Activated naive CD8-positive, alpha-beta T cell treated with anti-CD3 and anti-CD28 coated beads, Interleukin-2, amount 10 ng/mL, durations not matched to agents 7 days and 5 days (primary cell): Measurements from ENCODE around the gene FCMR. TPM values are rescaled to one million over a fixed set of nuclear protein-coding genes. Genes with fewer than 3 reads are reported as not detected.

Experiments used
- ATAC-seq: fragments of 150-1000 bp; cut with Tn5 transposase; one replicate; pipeline ENCODE4 v1.10.0; 2021; ENCODE audit warnings: low read depth, moderate library complexity
- POLR2A ChIA-PET: fragments of 350-600 bp; sonication (Branson Sonifier 250); formaldehyde crosslinking; loops from one replicate; lab custom pipeline; 2021; ENCODE audit warnings: antibody characterized with exemption; lab: Charles Lee
- DNase-seq: peaks from one replicate; pipeline ENCODE4 v3.0.0; 2021
- H3K27ac Mint-ChIP-seq: one replicate; pipeline ENCODE4 v1.8.0; 2022; ENCODE audit warnings: mild to moderate bottlenecking, mixed read lengths
- H3K27me3 Mint-ChIP-seq: one replicate; pipeline ENCODE4 v1.8.0; 2022; ENCODE audit warnings: mild to moderate bottlenecking, moderate library complexity, mixed read lengths
- H3K36me3 Mint-ChIP-seq: one replicate; pipeline ENCODE4 v1.8.0; 2021; ENCODE audit warnings: mild to moderate bottlenecking, mixed read lengths
- H3K4me1 Mint-ChIP-seq: one replicate; pipeline ENCODE4 v1.8.0; 2021; ENCODE audit warnings: mixed read lengths
- H3K4me3 Mint-ChIP-seq: one replicate; pipeline ENCODE4 v1.8.0; 2022; ENCODE audit warnings: mild to moderate bottlenecking, moderate library complexity, mixed read lengths
- H3K9me3 Mint-ChIP-seq: one replicate; pipeline ENCODE4 v1.8.0; 2021; ENCODE audit warnings: mixed read lengths
- total RNA-seq, 2 experiments: library from RNA; stranded (reverse); gene quantifications; one replicate each; pipeline ENCODE4 v1.2.3, GENCODE V29; 2021

The FCMR gene
- total RNA-seq, 2 experiments from 2014 or later, result 145 to 159 TPM

- ATAC-seq (no peak), DNase-seq (no peak)
- H3K36me3 Mint-ChIP-seq, result peaks cover 41% of the 10 kb centered on the region
- H3K27me3 Mint-ChIP-seq, result no peaks in the 10 kb centered on the region
- POLR2A ChIA-PET, result interaction anchor here (2.0 to 2.2 kb wide), 2 partner anchors 10 to 14 kb away, joined by 10 to 14 read pairs; partner anchors contain the start of gene FCMR
- H3K27ac Mint-ChIP-seq, result no peak overlapping the region
- peaks cover 49% of the 10 kb centered on the region for H3K4me1 Mint-ChIP-seq
- no peak overlapping the region for H3K4me3 Mint-ChIP-seq
- H3K9me3 Mint-ChIP-seq, result no peaks in the 10 kb centered on the region
Observed at GRCh38 chr1:206911064-206911663, 10.6 kb downstream of the FCMR start.

GRCh38 chr1:206909883-206910318 is 11.8 kb downstream of the FCMR start:
- Mint-ChIP-seq H3K4me1 (peaks cover 49% of the 10 kb centered on the region), H3K4me3 (peak overlapping the region; percentile 46), H3K36me3 (peaks cover 39% of the 10 kb centered on the region), H3K27me3 (no peaks in the 10 kb centered on the region), H3K27ac (no peak overlapping the region), H3K9me3 (no peaks in the 10 kb centered on the region)
- no peak for ATAC-seq
- POLR2A ChIA-PET, result interaction anchor here (0.6 to 2.5 kb wide), 8 partner anchors 9 to 253 kb away, joined by 3 to 21 read pairs (median 4); partner anchors contain the start of gene FCMR
- DNase-seq, result no peak

- ATAC-seq, result peak; percentile 44
- Mint-ChIP-seq H3K27me3 (no peaks in the 10 kb centered on the region), H3K36me3 (peaks cover 44% of the 10 kb centered on the region), H3K4me1 (peaks cover 49% of the 10 kb centered on the region), H3K9me3 (no peaks in the 10 kb centered on the region), H3K4me3 (peak overlapping the region; percentile 58), H3K27ac (no peak overlapping the region)
- peak; percentile 65 for DNase-seq
- POLR2A ChIA-PET, result interaction anchor here (0.6 to 2.5 kb wide), 10 partner anchors 10 to 274 kb away, joined by 3 to 21 read pairs (median 4); partner anchors contain the start of genes DYRK3 and FCMR
Observed at GRCh38 chr1:206909161-206909882, 12.4 kb downstream of the FCMR start.

GRCh38 chr1:206908038-206908437 is 13.7 kb downstream of the FCMR start:
- Mint-ChIP-seq H3K4me3 (no peak overlapping the region), H3K9me3 (no peaks in the 10 kb centered on the region), H3K4me1 (peaks cover 48% of the 10 kb centered on the region), H3K36me3 (peaks cover 43% of the 10 kb centered on the region), H3K27me3 (no peaks in the 10 kb centered on the region), H3K27ac (no peak overlapping the region)
- ATAC-seq (no peak), DNase-seq (no peak)
- POLR2A ChIA-PET, result interaction anchor here (1.4 to 2.5 kb wide), 3 partner anchors 11 to 273 kb away, joined by 4 to 21 read pairs (median 7); partner anchors contain the start of genes DYRK3 and FCMR

GRCh38 chr1:206907304-206907991 is 14.3 kb downstream of the FCMR start:
- H3K4me1 Mint-ChIP-seq, result peaks cover 43% of the 10 kb centered on the region
- H3K27me3 Mint-ChIP-seq, result no peaks in the 10 kb centered on the region
- POLR2A ChIA-PET, result interaction anchor here (1.3 kb wide), 1 partner anchor 162 kb away, joined by 4 read pairs; no protein-coding TSS in a partner anchor
- DNase-seq (no peak), ATAC-seq (no peak)
- H3K27ac Mint-ChIP-seq, result no peak overlapping the region
- no peak overlapping the region for H3K4me3 Mint-ChIP-seq
- no peaks in the 10 kb centered on the region for H3K9me3 Mint-ChIP-seq
- H3K36me3 Mint-ChIP-seq, result peaks cover 39% of the 10 kb centered on the region

- peak overlapping the region; percentile 66 for H3K27ac Mint-ChIP-seq
- peaks cover 35% of the 10 kb centered on the region for H3K36me3 Mint-ChIP-seq
- peak; percentile 33 for ATAC-seq
- no peaks in the 10 kb centered on the region for H3K27me3 Mint-ChIP-seq
- H3K4me3 Mint-ChIP-seq, result peak overlapping the region; percentile 51
- H3K4me1 Mint-ChIP-seq, result peaks cover 31% of the 10 kb centered on the region
- POLR2A ChIA-PET, result interaction anchor here (0.6 to 1.2 kb wide), 4 partner anchors 9 to 270 kb away, joined by 3 to 4 read pairs (median 3); partner anchors contain the start of genes DYRK3 and FCMR
- no peaks in the 10 kb centered on the region for H3K9me3 Mint-ChIP-seq
- DNase-seq, result no peak
Observed at GRCh38 chr1:206905295-206906164, 16.2 kb downstream of the FCMR start.

- H3K9me3 Mint-ChIP-seq, result no peaks in the 10 kb centered on the region
- H3K4me3 Mint-ChIP-seq, result no peak overlapping the region
- H3K4me1 Mint-ChIP-seq, result peaks cover 29% of the 10 kb centered on the region
- peak overlapping the region; percentile 44 for H3K27ac Mint-ChIP-seq
- ATAC-seq (no peak), DNase-seq (no peak)
- POLR2A ChIA-PET, result interaction anchor here (0.9 kb wide), 1 partner anchor 17 kb away, joined by 3 read pairs; the partner anchor contains the start of gene FCMR
- peaks cover 35% of the 10 kb centered on the region for H3K36me3 Mint-ChIP-seq
- H3K27me3 Mint-ChIP-seq, result no peaks in the 10 kb centered on the region
Observed at GRCh38 chr1:206904423-206905142, 17.2 kb downstream of the FCMR start.

- Mint-ChIP-seq H3K27ac (no peak overlapping the region), H3K27me3 (no peaks in the 10 kb centered on the region), H3K4me3 (no peak overlapping the region), H3K9me3 (no peaks in the 10 kb centered on the region), H3K4me1 (peaks cover 25% of the 10 kb centered on the region), H3K36me3 (peaks cover 33% of the 10 kb centered on the region)
- DNase-seq, result no peak
- no peak for ATAC-seq
- POLR2A ChIA-PET, result no interaction called here
Observed at GRCh38 chr1:206903687-206904086, 18.1 kb downstream of the FCMR start.

- ATAC-seq (no peak), DNase-seq (no peak)
- POLR2A ChIA-PET, result no interaction called here
- no peak overlapping the region for H3K27ac Mint-ChIP-seq
- no peaks in the 10 kb centered on the region for H3K9me3 Mint-ChIP-seq
- H3K36me3 Mint-ChIP-seq, result peaks cover 29% of the 10 kb centered on the region
- no peak overlapping the region for H3K4me3 Mint-ChIP-seq
- H3K27me3 Mint-ChIP-seq, result no peaks in the 10 kb centered on the region
- peaks cover 23% of the 10 kb centered on the region for H3K4me1 Mint-ChIP-seq
Observed at GRCh38 chr1:206902702-206903101, 19.0 kb downstream of the FCMR start.

GRCh38 chr1:206901944-206902343 is 19.8 kb downstream of the FCMR start:
- H3K36me3 Mint-ChIP-seq, result peaks cover 29% of the 10 kb centered on the region
- POLR2A ChIA-PET, result no interaction called here

GRCh38 chr1:206900149-206900548 is 21.6 kb downstream of the FCMR start:
- Mint-ChIP-seq H3K36me3 (peaks cover 23% of the 10 kb centered on the region), H3K27me3 (no peaks in the 10 kb centered on the region), H3K9me3 (no peaks in the 10 kb centered on the region), H3K27ac (no peak overlapping the region), H3K4me3 (no peak overlapping the region), H3K4me1 (peaks cover 7% of the 10 kb centered on the region)
- ATAC-seq (no peak), DNase-seq (no peak)
- POLR2A ChIA-PET, result interaction anchor here (0.6 to 0.7 kb wide), 2 partner anchors 16 to 472 kb away, joined by 3 read pairs; no protein-coding TSS in a partner anchor

More at GRCh38 chr1:206901944-206902343, 19.8 kb downstream of the FCMR start:
- peaks cover 23% of the 10 kb centered on the region for H3K4me1 Mint-ChIP-seq
- H3K27me3 Mint-ChIP-seq, result no peaks in the 10 kb centered on the region
- no peak for DNase-seq
- H3K27ac Mint-ChIP-seq, result no peak overlapping the region
- H3K9me3 Mint-ChIP-seq, result no peaks in the 10 kb centered on the region
- H3K4me3 Mint-ChIP-seq, result no peak overlapping the region
- ATAC-seq, result no peak

GRCh38 chr1:206899717-206900116 is 22.0 kb downstream of the FCMR start:
- H3K27ac Mint-ChIP-seq, result no peak overlapping the region
- POLR2A ChIA-PET, result interaction anchor here (0.6 to 0.7 kb wide), 2 partner anchors 15 to 471 kb away, joined by 3 read pairs; no protein-coding TSS in a partner anchor
- peaks cover 19% of the 10 kb centered on the region for H3K36me3 Mint-ChIP-seq
- H3K9me3 Mint-ChIP-seq, result no peaks in the 10 kb centered on the region
- H3K27me3 Mint-ChIP-seq, result no peaks in the 10 kb centered on the region
- DNase-seq (no peak), ATAC-seq (no peak)
- peaks cover 3% of the 10 kb centered on the region for H3K4me1 Mint-ChIP-seq
- no peak overlapping the region for H3K4me3 Mint-ChIP-seq
